Sigmoid colon (tissue), 4 donors: ENCODE results near the gene CD300H.

Experiments used
- EP300 ChIP-seq, 4 donors: sonication (generic); formaldehyde crosslinking; IDR thresholded peaks; one replicate each; pipeline ENCODE4 v1.6.1; 2017; ENCODE audit warnings: antibody characterized with exemption in 4 of 4
- POLR2A ChIP-seq, 2 donors: fragments of 450-650 bp; IDR thresholded peaks; one replicate each; pipeline ENCODE4 v1.6.1; 2016; ENCODE audit warnings: antibody characterized with exemption in 2 of 2, mild to moderate bottlenecking in 2 of 2, moderate library complexity in 2 of 2
- TF ChIP-seq, protein P1 (sequence below), 4 experiments: fragments of 450-650 bp in 3 of 4; fragments of 200-600 bp in 1 of 4; IDR thresholded peaks; one replicate each; pipeline ENCODE4 v1.5.1; 2016 to 2019; ENCODE audit warnings: antibody characterized with exemption in 4 of 4, mild to moderate bottlenecking in 3 of 4, moderate library complexity in 2 of 4

GRCh38 chr17:74552037-74552436, 15.3 kb downstream of the CD300H start:
- TF ChIP-seq, protein P1, sequence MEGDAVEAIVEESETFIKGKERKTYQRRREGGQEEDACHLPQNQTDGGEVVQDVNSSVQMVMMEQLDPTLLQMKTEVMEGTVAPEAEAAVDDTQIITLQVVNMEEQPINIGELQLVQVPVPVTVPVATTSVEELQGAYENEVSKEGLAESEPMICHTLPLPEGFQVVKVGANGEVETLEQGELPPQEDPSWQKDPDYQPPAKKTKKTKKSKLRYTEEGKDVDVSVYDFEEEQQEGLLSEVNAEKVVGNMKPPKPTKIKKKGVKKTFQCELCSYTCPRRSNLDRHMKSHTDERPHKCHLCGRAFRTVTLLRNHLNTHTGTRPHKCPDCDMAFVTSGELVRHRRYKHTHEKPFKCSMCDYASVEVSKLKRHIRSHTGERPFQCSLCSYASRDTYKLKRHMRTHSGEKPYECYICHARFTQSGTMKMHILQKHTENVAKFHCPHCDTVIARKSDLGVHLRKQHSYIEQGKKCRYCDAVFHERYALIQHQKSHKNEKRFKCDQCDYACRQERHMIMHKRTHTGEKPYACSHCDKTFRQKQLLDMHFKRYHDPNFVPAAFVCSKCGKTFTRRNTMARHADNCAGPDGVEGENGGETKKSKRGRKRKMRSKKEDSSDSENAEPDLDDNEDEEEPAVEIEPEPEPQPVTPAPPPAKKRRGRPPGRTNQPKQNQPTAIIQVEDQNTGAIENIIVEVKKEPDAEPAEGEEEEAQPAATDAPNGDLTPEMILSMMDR (IDR thresholded peaks at IDR 0.05): no peak
- TF ChIP-seq POLR2A (IDR thresholded peaks at IDR 0.05) (no peak), EP300 (IDR thresholded peaks at IDR 0.05) (no peak)
